ENCODE data around the gene TSPAN6. TPM values are rescaled to one million over a fixed set of nuclear protein-coding genes. Genes with fewer than 3 reads are reported as not detected.

The TSPAN6 gene
- total RNA-seq, 1 donor from 2014 or later: 16.6 TPM

- no peak for TF ChIP-seq CTCF (IDR thresholded peaks at IDR 0.05; ENCODE audit: insufficient read depth, low read length, severe bottlenecking)
- no peaks in the 10 kb centered on the region for H3K36me3 ChIP-seq (ENCODE audit: control insufficient read depth, insufficient read depth, low read length)
- H3K4me3 ChIP-seq (ENCODE audit: low read depth, low read length): no peak within 1 kb of the TSS
- DNase-seq (ENCODE audit: low read depth): no peak
- H3K27me3 ChIP-seq (ENCODE audit: control insufficient read depth, insufficient read depth, low read length): no peaks in the 10 kb centered on the region
- FAIRE-seq: no peak
Measured at GRCh38 chrX:100584611-100585010, 52.0 kb downstream of the TSPAN6 start, which contains the start of gene TNMD. TNMD (plus strand) TSS chrX:100584936; CDS start chrX:100585019, 83 bp downstream.

Other genes starting within 250 kb of the TSPAN6 start
- gene PCDH19, start 226.5 kb downstream of the TSPAN6 start, total RNA-seq: under 0.01 TPM in 2 replicates
- gene TNMD, start 51.9 kb downstream of the TSPAN6 start, total RNA-seq: not detected in 2 replicates
- 9.0 and 31.6 TPM in 2 replicates for gene SRPX2, start 7.4 kb upstream of the TSPAN6 start, total RNA-seq
- 0.26 and 0.77 TPM in 2 replicates for gene SYTL4, start 95.3 kb upstream of the TSPAN6 start, total RNA-seq
- gene CSTF2, start 183.6 kb upstream of the TSPAN6 start, total RNA-seq: 12.1 and 19.2 TPM in 2 replicates
- gene NOX1, start 237.6 kb upstream of the TSPAN6 start, total RNA-seq: not detected in 2 replicates

All from bronchial epithelial cell (primary cell).